NCI-H2029 (cell line): ENCODE measurements around the gene FKBP5.
"Not testable (repeated sequence)": the region's sequence is repeated elsewhere in the genome, so short reads cannot be mapped to it uniquely, and the experiment has no call there.

Source experiments
- DNase-seq: peaks from one replicate; lab custom pipeline; 2025; lab: John Stamatoyannopoulos, UW

Gene FKBP5

DNA sequence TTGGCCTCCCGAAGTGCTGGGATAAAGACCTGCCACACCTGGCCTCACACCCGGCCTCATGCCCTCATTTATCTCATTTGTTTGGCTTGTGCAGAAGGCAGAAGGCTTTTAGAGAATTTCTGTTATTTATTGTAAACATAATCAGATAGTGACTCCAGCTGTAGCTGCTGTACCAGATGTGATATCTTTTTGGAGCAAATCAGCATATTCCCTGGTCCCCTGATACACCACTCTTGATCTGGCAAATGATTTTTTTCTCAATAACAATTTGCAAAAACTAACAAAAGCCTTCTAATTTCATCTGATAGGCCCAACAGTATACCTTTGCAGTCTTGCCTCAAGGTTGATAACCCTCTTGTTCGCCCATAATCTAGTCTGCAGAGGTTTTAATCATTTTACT is 149.5 kb downstream of the FKBP5 start:
- DNase-seq = no peak

DNA sequence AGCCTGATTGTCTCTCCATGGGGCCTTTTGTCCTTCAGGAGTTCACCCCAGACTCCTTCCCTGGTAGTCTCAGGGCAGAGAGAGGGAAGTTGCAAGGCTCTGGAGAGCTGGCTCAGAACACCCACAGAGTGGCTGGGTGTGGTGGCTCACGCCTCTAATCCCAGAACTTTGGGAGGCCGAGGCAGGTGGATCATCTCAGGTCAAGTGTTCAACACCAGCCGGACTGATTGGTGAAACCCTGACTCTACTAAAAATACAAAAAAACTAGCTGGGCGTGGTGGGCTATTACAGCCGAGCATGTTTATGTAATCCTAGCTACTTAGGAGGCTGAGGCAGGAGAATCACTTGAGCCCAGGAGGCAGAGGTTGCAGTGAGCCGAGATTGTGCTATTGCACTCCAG is 152.9 kb downstream of the FKBP5 start:
- DNase-seq = not testable (repeated sequence)

DNA sequence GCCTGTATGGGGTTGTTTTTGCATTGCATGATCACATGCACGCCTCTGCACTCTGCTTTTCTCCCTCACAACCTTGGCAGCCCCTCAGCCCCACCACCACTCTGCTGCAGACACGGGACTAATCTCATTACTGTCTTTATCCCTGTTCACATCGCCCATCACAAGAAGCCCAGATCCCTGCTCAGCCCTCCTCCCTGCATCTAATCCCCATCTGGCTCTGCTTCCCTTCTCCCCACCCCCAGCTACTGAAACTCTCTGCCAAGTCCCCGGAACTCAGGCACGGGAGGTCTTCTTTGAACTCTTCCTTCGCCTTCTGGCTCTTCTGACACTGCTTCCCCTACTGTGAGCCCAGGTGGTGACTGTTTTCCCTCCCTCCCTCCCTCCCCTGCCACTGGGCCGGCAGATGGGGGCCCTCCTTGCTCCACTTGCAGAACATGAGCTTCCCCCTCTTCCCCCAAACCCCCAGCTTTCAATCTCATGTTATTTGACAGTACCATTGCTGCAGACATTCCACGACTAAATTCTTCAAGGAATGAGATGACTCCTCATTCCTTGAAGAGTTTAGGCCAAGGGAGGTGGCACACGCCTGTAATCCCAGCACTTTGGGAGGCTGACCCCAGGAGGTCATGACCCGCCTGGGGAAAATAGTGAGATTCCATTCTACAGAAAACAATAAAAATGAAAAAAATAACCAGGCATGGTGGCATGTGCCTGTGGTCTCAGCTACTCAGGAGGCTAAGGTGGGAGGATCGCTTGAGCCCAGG is 154.1 kb downstream of the FKBP5 start:
- DNase-seq = no peak

DNA sequence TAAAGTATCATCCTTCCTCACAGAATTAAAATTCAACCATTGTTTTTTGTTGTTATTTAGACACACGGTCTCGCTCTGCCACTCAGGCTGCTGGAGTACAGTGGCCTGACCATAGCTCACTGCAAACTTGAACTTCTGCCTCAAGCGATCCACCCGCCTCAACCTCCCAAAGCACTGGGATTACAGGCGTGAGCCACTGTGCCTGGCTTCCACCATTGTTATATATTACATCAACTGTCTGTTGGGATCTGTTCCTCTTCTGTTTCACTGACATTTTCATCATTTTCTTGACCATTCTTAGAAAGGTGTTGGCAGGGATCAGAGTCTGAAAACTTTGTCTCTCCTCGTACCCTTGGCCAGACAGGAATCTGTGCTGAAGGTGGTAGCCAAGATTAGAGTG is 154.7 kb downstream of the FKBP5 start:
- DNase-seq = no peak

DNA sequence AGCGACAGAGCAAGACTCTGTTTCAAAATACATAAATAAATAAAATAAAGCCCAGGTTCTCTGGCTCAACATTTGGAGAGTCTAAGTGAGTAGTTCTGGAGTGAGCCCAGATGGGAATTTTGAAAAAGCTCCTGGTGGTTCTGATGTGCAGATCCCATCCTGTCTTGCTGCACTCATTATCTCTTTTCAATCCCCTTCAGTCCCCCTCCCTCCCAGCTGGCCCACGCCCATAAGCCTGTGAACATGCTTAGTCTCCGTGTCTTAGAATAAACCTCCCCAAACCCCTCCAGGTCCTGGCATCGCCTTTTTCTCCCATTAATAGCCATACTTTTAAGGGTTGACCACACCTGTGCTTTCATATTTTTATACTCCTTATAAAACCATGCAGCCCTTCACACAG is 156.6 kb downstream of the FKBP5 start:
- DNase-seq = no peak

DNA sequence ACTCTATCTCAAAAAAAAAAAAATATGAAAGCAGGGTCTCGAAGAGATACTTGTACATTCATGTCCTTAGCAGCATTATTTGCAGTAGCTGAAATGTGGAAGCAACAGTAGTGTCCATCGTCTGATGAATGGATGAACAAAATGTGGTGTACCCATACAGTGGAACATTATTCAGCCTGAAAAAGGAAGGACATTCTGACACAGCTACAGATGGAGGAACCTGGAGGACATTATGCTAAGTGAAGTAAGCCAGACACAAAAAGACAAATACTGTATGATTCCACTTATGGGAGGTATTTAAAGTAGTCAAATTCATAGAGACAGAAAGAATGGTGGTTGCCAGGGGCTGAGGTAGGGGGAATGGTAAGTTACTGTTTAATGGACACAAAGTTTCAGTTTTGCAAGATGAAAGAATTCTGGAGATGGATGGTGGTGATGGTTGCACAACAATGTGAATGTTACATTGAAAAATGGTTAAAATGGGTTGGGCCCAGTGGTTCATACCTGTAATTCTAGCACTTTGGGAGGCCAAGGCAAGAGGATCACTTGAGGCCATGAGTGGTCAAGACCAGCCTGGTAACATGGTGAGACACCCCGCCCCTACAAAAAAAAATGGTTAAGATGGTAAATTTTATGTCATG is 164.2 kb downstream of the FKBP5 start:
- no peak for DNase-seq
